H9 (cell line): ENCODE data around the gene TMEM17. TPM values are rescaled to one million over a fixed set of nuclear protein-coding genes. Genes with fewer than 3 reads are reported as not detected.

ENCODE experiments used
- DNase-seq: peaks from one replicate; pipeline ENCODE4 v3.0.0-alpha.2; 2017
- H2AFZ ChIP-seq: one replicate; pipeline ENCODE4 v1.6.1; 2013; ENCODE audit warnings: mild to moderate bottlenecking, low read length, control low read depth, moderate library complexity
- H2AK5ac ChIP-seq: 2 replicates; pipeline ENCODE4 v1.6.1; 2013; ENCODE audit warnings: low read length, control low read depth, mixed read lengths; ENCODE audit not compliant: insufficient read length
- H2BK120ac ChIP-seq: one replicate; pipeline ENCODE4 v1.6.1; 2013; ENCODE audit warnings: low read depth, mild to moderate bottlenecking, low read length, control low read depth, inconsistent platforms; ENCODE audit not compliant: poor library complexity, severe bottlenecking
- H2BK12ac ChIP-seq: 2 replicates; pipeline ENCODE4 v1.6.1; 2013; ENCODE audit warnings: low read length, control low read depth, mixed read lengths, low read depth; ENCODE audit not compliant: insufficient read length
- H2BK15ac ChIP-seq: 2 replicates; pipeline ENCODE4 v1.6.1; 2013; ENCODE audit warnings: low read depth, low read length, control low read depth
- H2BK20ac ChIP-seq: one replicate; pipeline ENCODE4 v1.6.1; 2013; ENCODE audit warnings: low read depth, mild to moderate bottlenecking, low read length, control low read depth, inconsistent platforms; ENCODE audit not compliant: poor library complexity, severe bottlenecking
- H2BK5ac ChIP-seq: 2 replicates; pipeline ENCODE4 v1.6.1; 2013; ENCODE audit warnings: low read length, control low read depth, mixed read lengths; ENCODE audit not compliant: insufficient read length
- H3K14ac ChIP-seq: 2 replicates; pipeline ENCODE4 v1.6.1; 2013; ENCODE audit warnings: low read length, control low read depth; ENCODE audit not compliant: insufficient read depth
- H3K18ac ChIP-seq: 2 replicates; pipeline ENCODE4 v1.6.1; 2013; ENCODE audit warnings: low read depth, mild to moderate bottlenecking, mixed read lengths, low read length, control low read depth; ENCODE audit not compliant: insufficient read length
- H3K23ac ChIP-seq: 2 replicates; pipeline ENCODE4 v1.6.1; 2013; ENCODE audit warnings: low read length, control low read depth, mixed read lengths, low read depth; ENCODE audit not compliant: insufficient read length
- H3K23me2 ChIP-seq: 2 replicates; pipeline ENCODE4 v1.6.1; 2013; ENCODE audit warnings: low read depth, mild to moderate bottlenecking, mixed read lengths, low read length, control low read depth; ENCODE audit not compliant: insufficient read length, poor library complexity, severe bottlenecking
- H3K27ac ChIP-seq: 2 replicates; pipeline ENCODE4 v1.5.1; 2013; ENCODE audit warnings: low read length, control low read depth, mixed read lengths, low read depth; ENCODE audit not compliant: insufficient read length
- H3K27me3 ChIP-seq: 2 replicates; pipeline ENCODE4 v1.6.1; 2013; ENCODE audit warnings: low read length, control low read depth, inconsistent platforms; ENCODE audit not compliant: insufficient read depth
- H3K4ac ChIP-seq: 2 replicates; pipeline ENCODE4 v1.6.1; 2013; ENCODE audit warnings: low read depth, mild to moderate bottlenecking, control low read depth, inconsistent platforms, low read length, moderate library complexity
- H3K4me1 ChIP-seq: 2 replicates; pipeline ENCODE4 v1.6.1; 2013; ENCODE audit warnings: low read length, control low read depth, inconsistent platforms; ENCODE audit not compliant: insufficient read depth
- H3K4me2 ChIP-seq: 2 replicates; pipeline ENCODE4 v1.6.1; 2013; ENCODE audit warnings: low read length, control low read depth, mixed read lengths; ENCODE audit not compliant: insufficient read length, insufficient read depth
- H3K56ac ChIP-seq: 2 replicates; pipeline ENCODE4 v1.6.1; 2013; ENCODE audit warnings: low read depth, mild to moderate bottlenecking, mixed read lengths, low read length, control low read depth; ENCODE audit not compliant: insufficient read length
- H3K79me1 ChIP-seq: 2 replicates; pipeline ENCODE4 v1.6.1; 2013; ENCODE audit warnings: low read depth, mild to moderate bottlenecking, moderate library complexity, low read length, control low read depth, inconsistent platforms; ENCODE audit not compliant: insufficient read depth, poor library complexity, severe bottlenecking
- H3K79me2 ChIP-seq: 2 replicates; pipeline ENCODE4 v1.6.1; 2013; ENCODE audit warnings: low read length, control low read depth, inconsistent platforms; ENCODE audit not compliant: insufficient read depth
- H3K9ac ChIP-seq: 2 replicates; pipeline ENCODE4 v1.6.1; 2013; ENCODE audit warnings: low read length, control low read depth, mixed read lengths; ENCODE audit not compliant: insufficient read length; ENCODE audit errors: extremely low read depth
- H3K9me3 ChIP-seq: one replicate; pipeline ENCODE4 v1.6.1; 2013; ENCODE audit warnings: low read depth, low read length, inconsistent platforms; ENCODE audit not compliant: control insufficient read depth
- H3T11ph ChIP-seq: one replicate; pipeline ENCODE4 v1.6.1; 2013; ENCODE audit warnings: mild to moderate bottlenecking, low read length, control low read depth, inconsistent platforms
- H4K20me1 ChIP-seq: one replicate; pipeline ENCODE4 v1.6.1; 2013; ENCODE audit not compliant: control insufficient read depth, insufficient read length, insufficient read depth
- H4K5ac ChIP-seq: 2 replicates; pipeline ENCODE4 v1.6.1; 2013; ENCODE audit warnings: low read depth, mild to moderate bottlenecking, mixed read lengths, low read length, control low read depth; ENCODE audit not compliant: insufficient read length
- H4K8ac ChIP-seq: replicated peaks from 2 replicates; pipeline ENCODE4 v1.6.1; 2013; ENCODE audit warnings: low read length, control low read depth, mixed read lengths, low read depth; ENCODE audit not compliant: insufficient read length
- H4K91ac ChIP-seq: 2 replicates; pipeline ENCODE4 v1.6.1; 2013; ENCODE audit warnings: low read depth, mild to moderate bottlenecking, moderate library complexity, mixed read lengths, low read length, control low read depth; ENCODE audit not compliant: insufficient read length
- H3K27ac Mint-ChIP-seq, 3 experiments: 2 replicates in 2 of 3; 3 replicates in 1 of 3; pipeline ENCODE4 v1.8.0; 2020 to 2021; ENCODE audit warnings: mixed read lengths in 3 of 3, mild to moderate bottlenecking in 1 of 3, moderate library complexity in 1 of 3
- H3K27me3 Mint-ChIP-seq: 2 replicates; pipeline ENCODE4 v1.8.0; 2021; ENCODE audit warnings: low read depth, mild to moderate bottlenecking, moderate library complexity, mixed read lengths
- H3K36me3 Mint-ChIP-seq, 3 experiments: 2 replicates in 2 of 3; 3 replicates in 1 of 3; pipeline ENCODE4 v1.8.0; 2020 to 2021; ENCODE audit warnings: low read depth in 3 of 3, mixed read lengths in 3 of 3; ENCODE audit not compliant: insufficient read depth in 1 of 3
- H3K4me1 Mint-ChIP-seq, 2 experiments: 2 replicates each; pipeline ENCODE4 v1.8.0; 2020; ENCODE audit warnings: mixed read lengths in 2 of 2
- H3K4me3 Mint-ChIP-seq, 2 experiments: 2 replicates in 1 of 2; 3 replicates in 1 of 2; pipeline ENCODE4 v1.8.0; 2020 to 2021; ENCODE audit warnings: mild to moderate bottlenecking in 2 of 2, mixed read lengths in 2 of 2, moderate library complexity in 1 of 2
- H3K9me3 Mint-ChIP-seq, 2 experiments: 2 replicates in 1 of 2; 3 replicates in 1 of 2; pipeline ENCODE4 v1.8.0; 2020; ENCODE audit warnings: mild to moderate bottlenecking in 2 of 2, mixed read lengths in 2 of 2, moderate library complexity in 1 of 2
- WGBS: extraction: QIAGEN DNeasy Blood & Tissue Kit; methylation state at CpG from one replicate; pipeline ENCODE4 v1.1.7; 2013; ENCODE audit warnings: missing lambda C conversion rate, low lambda C conversion rate, mixed read lengths; ENCODE audit not compliant: insufficient read length; ENCODE audit errors: extremely low coverage; 5-methylcytosine and 5-hydroxymethylcytosine counted together
- total RNA-seq: library from RNA; stranded (reverse); gene quantifications from 2 replicates; pipeline ENCODE4 v1.2.1, GENCODE V29; 2021
- TF ChIP-seq, protein P1 (sequence below): fragments of 200-600 bp; sonication (generic); conservative IDR thresholded peaks from 3 replicates; pipeline ENCODE4 v1.8.0; 2021; ENCODE audit warnings: antibody characterized with exemption, mild to moderate bottlenecking

Gene TMEM17
- total RNA-seq, 1 experiment from 2014 or later, result 1.3 TPM

DNA sequence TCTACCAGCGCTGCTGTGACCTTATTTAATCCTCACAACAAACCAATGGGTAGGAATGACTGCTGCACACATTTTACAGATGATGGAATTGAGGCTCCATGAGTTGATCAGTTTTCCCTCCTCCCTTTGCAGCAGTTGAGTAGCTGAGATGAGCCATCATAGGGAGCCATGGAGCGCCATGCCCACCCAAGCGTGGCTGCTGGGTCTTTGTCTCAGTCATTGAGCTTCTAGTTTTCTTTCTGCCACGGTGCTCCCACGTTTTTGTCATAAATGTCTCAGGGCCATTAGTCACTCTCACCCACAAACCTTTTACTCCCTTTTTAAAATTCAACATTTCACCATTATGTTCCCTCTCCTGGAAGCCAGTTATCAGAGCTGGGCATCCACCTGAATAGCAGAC, 45.8 kb downstream of the TMEM17 start:
- Histone ChIP-seq H2BK12ac (no peak overlapping the region), H3K56ac (no peak overlapping the region), H4K20me1 (no peaks in the 10 kb centered on the region), H4K5ac (no peak overlapping the region), H2BK15ac (no peak overlapping the region), H3K4ac (no peak overlapping the region), H2AK5ac (no peak overlapping the region), H3K4me1 (peaks cover 2% of the 10 kb centered on the region; the same call in 1 of the 2 replicates), H4K91ac (no peak overlapping the region), H2BK5ac (no peak overlapping the region), H3K27ac (no peak overlapping the region), H3K9ac (no peak overlapping the region), H2BK120ac (no peak overlapping the region), H3K14ac (no peak overlapping the region), H3K23me2 (peaks cover 4% of the 10 kb centered on the region), H3K9me3 (no peaks in the 10 kb centered on the region), H3K23ac (no peak overlapping the region), H2BK20ac (no peak overlapping the region), H3K79me2 (no peaks in the 10 kb centered on the region), H3K4me2 (no peak overlapping the region), H3K18ac (no peak overlapping the region), H3K27me3 (no peaks in the 10 kb centered on the region), H3T11ph (no peak overlapping the region), H3K79me1 (no peaks in the 10 kb centered on the region), H4K8ac (no peak overlapping the region), H2AFZ (no peak overlapping the region)
- peaks cover 39 to 44% of the 10 kb centered on the region in 2 experiments for H3K4me1 Mint-ChIP-seq
- TF ChIP-seq, protein P1, sequence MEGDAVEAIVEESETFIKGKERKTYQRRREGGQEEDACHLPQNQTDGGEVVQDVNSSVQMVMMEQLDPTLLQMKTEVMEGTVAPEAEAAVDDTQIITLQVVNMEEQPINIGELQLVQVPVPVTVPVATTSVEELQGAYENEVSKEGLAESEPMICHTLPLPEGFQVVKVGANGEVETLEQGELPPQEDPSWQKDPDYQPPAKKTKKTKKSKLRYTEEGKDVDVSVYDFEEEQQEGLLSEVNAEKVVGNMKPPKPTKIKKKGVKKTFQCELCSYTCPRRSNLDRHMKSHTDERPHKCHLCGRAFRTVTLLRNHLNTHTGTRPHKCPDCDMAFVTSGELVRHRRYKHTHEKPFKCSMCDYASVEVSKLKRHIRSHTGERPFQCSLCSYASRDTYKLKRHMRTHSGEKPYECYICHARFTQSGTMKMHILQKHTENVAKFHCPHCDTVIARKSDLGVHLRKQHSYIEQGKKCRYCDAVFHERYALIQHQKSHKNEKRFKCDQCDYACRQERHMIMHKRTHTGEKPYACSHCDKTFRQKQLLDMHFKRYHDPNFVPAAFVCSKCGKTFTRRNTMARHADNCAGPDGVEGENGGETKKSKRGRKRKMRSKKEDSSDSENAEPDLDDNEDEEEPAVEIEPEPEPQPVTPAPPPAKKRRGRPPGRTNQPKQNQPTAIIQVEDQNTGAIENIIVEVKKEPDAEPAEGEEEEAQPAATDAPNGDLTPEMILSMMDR, result no peak
- H3K27ac Mint-ChIP-seq, result no peak overlapping the region
- H3K27me3 Mint-ChIP-seq, result peaks cover 22% of the 10 kb centered on the region
- no peak overlapping the region for H3K4me3 Mint-ChIP-seq
- no peaks in the 10 kb centered on the region for H3K9me3 Mint-ChIP-seq
- WGBS, result no CpG with 5 or more reads among the region's 5 CpGs
- DNase-seq, result no peak
- H3K36me3 Mint-ChIP-seq, result no peaks in the 10 kb centered on the region; a peak in 1 of 7 replicates
